OCI-LY1 (cell line): ENCODE results near the gene PTX4.
"Not testable (repeated sequence)": the region's sequence is repeated elsewhere in the genome, so short reads cannot be mapped to it uniquely, and the experiment has no call there.

Source experiments
- H2AFZ ChIP-seq: fragments of 200-600 bp; sonication (generic), shearing (Covaris generic); 2 replicates; pipeline ENCODE4 v1.6.0; 2014; ENCODE audit warnings: antibody characterized with exemption, mild to moderate bottlenecking, low read length
- H3F3A ChIP-seq: fragments of 200-600 bp; sonication (generic), shearing (Covaris generic); 2 replicates; pipeline ENCODE4 v1.6.0; 2014; ENCODE audit warnings: mild to moderate bottlenecking, antibody characterized with exemption, low read length, moderate library complexity; ENCODE audit not compliant: insufficient read depth
- H3K27ac ChIP-seq: fragments of 200-600 bp; sonication (generic); 2 replicates; pipeline ENCODE4 v1.5.1; 2014; ENCODE audit warnings: low read length, mixed run types, mild to moderate bottlenecking, low read depth; ENCODE audit not compliant: poor library complexity, severe bottlenecking
- H3K27me3 ChIP-seq: fragments of 200-600 bp; sonication (generic); 2 replicates; pipeline ENCODE4 v1.6.0; 2014; ENCODE audit warnings: antibody characterized with exemption, mild to moderate bottlenecking, low read length, moderate library complexity; ENCODE audit not compliant: insufficient read depth
- H3K36me3 ChIP-seq: fragments of 200-600 bp; sonication (generic); 2 replicates; pipeline ENCODE4 v1.6.1; 2014; ENCODE audit warnings: mild to moderate bottlenecking, antibody characterized with exemption, low read length, moderate library complexity, mixed read lengths; ENCODE audit not compliant: insufficient read depth
- H3K4me1 ChIP-seq: fragments of 200-600 bp; sonication (generic); 2 replicates; pipeline ENCODE4 v1.5.1; 2014; ENCODE audit warnings: mild to moderate bottlenecking, low read length, moderate library complexity; ENCODE audit not compliant: insufficient read depth, severe bottlenecking
- H3K4me2 ChIP-seq: fragments of 200-600 bp; sonication (generic), shearing (Covaris generic); 2 replicates; pipeline ENCODE4 v1.6.1; 2014; ENCODE audit warnings: low read length
- H3K4me3 ChIP-seq: fragments of 200-600 bp; sonication (generic); 2 replicates; pipeline ENCODE4 v1.5.1; 2014; ENCODE audit warnings: low read length, low read depth, mild to moderate bottlenecking, mixed read lengths; ENCODE audit not compliant: poor library complexity, severe bottlenecking
- H3K79me2 ChIP-seq: fragments of 200-600 bp; shearing (Covaris generic); 2 replicates; pipeline ENCODE4 v1.6.1; 2016; ENCODE audit warnings: mixed run types, low read length, mixed read lengths; ENCODE audit not compliant: insufficient read depth
- H3K9ac ChIP-seq: fragments of 200-600 bp; sonication (generic), shearing (Covaris generic); 2 replicates; pipeline ENCODE4 v1.6.1; 2014; ENCODE audit warnings: mild to moderate bottlenecking, low read length, mixed read lengths
- H3K9me2 ChIP-seq: fragments of 200-600 bp; sonication (generic), shearing (Covaris generic); 2 replicates; pipeline ENCODE4 v1.6.1; 2014; ENCODE audit warnings: low read depth, mild to moderate bottlenecking, low read length, mixed read lengths
- H3K9me3 ChIP-seq: fragments of 200-600 bp; shearing (Covaris generic); 2 replicates; pipeline ENCODE4 v1.6.1; 2014; ENCODE audit warnings: low read length, mixed read lengths
- H4K20me1 ChIP-seq: fragments of 200-600 bp; sonication (generic), shearing (Covaris generic); 2 replicates; pipeline ENCODE4 v1.6.0; 2016; ENCODE audit warnings: mild to moderate bottlenecking, low read length; ENCODE audit not compliant: insufficient read depth
- EZH2 ChIP-seq: fragments of 200-600 bp; sonication (generic), shearing (Covaris generic); IDR thresholded peaks from 2 replicates; pipeline ENCODE4 v1.8.0; 2017; ENCODE audit warnings: borderline replicate concordance, mixed run types, mild to moderate bottlenecking, antibody characterized with exemption, low read length, moderate library complexity, mixed read lengths
- TF ChIP-seq, protein P1 (sequence below): fragments of 200-600 bp; sonication (generic), shearing (Covaris generic); IDR thresholded peaks from 2 replicates; pipeline ENCODE4 v1.5.1; 2017; ENCODE audit warnings: mild to moderate bottlenecking, antibody characterized with exemption, low read length, moderate library complexity, mixed read lengths

Gene PTX4

DNA sequence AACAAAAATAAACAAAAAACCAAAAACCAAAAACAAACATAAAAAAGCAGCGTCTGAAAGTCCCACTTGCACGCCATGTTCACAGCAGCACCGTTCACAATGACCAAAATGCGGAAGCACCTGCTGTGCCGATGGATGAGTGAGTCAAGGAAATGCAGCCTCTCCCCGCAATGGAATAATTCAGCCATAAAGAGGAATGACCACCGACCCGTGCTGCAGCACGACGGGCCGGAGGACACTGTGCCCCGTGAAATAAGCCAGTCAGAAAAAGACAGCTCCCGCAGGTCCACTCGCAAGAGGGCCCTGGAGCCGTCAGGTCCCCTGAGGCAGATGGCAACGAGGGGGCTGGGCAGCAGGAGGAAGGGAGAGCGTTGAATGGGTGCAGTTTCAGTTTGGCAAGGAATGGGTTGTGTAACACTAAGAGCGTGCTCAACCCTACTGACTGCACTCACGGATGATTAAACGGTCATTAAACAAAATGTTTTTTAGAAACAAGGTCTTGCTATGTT, 19.0 kb downstream of the PTX4 start:
- H3K9me2 ChIP-seq = no peaks in the 10 kb centered on the region
- no peaks in the 10 kb centered on the region for H3F3A ChIP-seq
- H3K4me1 ChIP-seq = peaks cover 18% of the 10 kb centered on the region
- H3K27ac ChIP-seq = no peak overlapping the region
- no peak overlapping the region for H3K9ac ChIP-seq
- no peak overlapping the region for H3K4me2 ChIP-seq
- H3K9me3 ChIP-seq = no peaks in the 10 kb centered on the region
- no peaks in the 10 kb centered on the region for H4K20me1 ChIP-seq
- no peak for TF ChIP-seq EZH2
- TF ChIP-seq, protein P1, sequence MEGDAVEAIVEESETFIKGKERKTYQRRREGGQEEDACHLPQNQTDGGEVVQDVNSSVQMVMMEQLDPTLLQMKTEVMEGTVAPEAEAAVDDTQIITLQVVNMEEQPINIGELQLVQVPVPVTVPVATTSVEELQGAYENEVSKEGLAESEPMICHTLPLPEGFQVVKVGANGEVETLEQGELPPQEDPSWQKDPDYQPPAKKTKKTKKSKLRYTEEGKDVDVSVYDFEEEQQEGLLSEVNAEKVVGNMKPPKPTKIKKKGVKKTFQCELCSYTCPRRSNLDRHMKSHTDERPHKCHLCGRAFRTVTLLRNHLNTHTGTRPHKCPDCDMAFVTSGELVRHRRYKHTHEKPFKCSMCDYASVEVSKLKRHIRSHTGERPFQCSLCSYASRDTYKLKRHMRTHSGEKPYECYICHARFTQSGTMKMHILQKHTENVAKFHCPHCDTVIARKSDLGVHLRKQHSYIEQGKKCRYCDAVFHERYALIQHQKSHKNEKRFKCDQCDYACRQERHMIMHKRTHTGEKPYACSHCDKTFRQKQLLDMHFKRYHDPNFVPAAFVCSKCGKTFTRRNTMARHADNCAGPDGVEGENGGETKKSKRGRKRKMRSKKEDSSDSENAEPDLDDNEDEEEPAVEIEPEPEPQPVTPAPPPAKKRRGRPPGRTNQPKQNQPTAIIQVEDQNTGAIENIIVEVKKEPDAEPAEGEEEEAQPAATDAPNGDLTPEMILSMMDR = no peak
- H3K4me3 ChIP-seq = no peak overlapping the region
- H3K27me3 ChIP-seq = no peaks in the 10 kb centered on the region
- H2AFZ ChIP-seq = no peak overlapping the region
- H3K79me2 ChIP-seq = peaks cover 15% of the 10 kb centered on the region
- no peaks in the 10 kb centered on the region for H3K36me3 ChIP-seq

DNA sequence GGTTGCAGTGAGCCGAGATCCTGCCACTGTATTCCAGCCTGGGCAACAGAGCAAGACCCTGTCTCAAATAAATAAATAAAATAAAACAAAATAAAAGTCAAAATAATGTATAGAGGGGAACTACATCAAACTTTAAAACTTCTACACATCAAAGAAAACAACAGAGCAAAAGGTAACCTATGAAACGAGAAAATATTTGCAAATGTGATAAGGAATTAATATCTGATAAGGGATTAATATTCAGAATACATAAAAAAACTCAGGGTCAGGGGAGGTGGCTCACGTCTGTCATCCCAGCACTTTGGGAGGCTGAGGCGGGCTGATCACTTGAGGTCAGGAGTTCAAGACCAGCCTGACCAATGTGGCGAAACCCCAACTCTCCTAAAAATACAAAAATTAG, 19.6 kb downstream of the PTX4 start:
- not testable (repeated sequence) for H3F3A ChIP-seq, H3K27me3 ChIP-seq, H3K4me3 ChIP-seq, H3K9me3 ChIP-seq, H2AFZ ChIP-seq, H3K4me2 ChIP-seq, H4K20me1 ChIP-seq, H3K9me2 ChIP-seq, H3K9ac ChIP-seq, H3K27ac ChIP-seq, H3K36me3 ChIP-seq
- H3K79me2 ChIP-seq = peaks cover 13% of the 10 kb centered on the region
- H3K4me1 ChIP-seq = peaks cover 15% of the 10 kb centered on the region

- peaks cover 10% of the 10 kb centered on the region for H3K79me2 ChIP-seq
- H3K27me3 ChIP-seq = no peaks in the 10 kb centered on the region
- H3K9me2 ChIP-seq = no peaks in the 10 kb centered on the region
- no peak overlapping the region for H3K9ac ChIP-seq
- H3K9me3 ChIP-seq = no peaks in the 10 kb centered on the region
- peaks cover 8% of the 10 kb centered on the region for H3K4me1 ChIP-seq
- H4K20me1 ChIP-seq = no peaks in the 10 kb centered on the region
- H3K4me2 ChIP-seq = no peak overlapping the region
- H3K4me3 ChIP-seq = no peak overlapping the region
- no peaks in the 10 kb centered on the region for H3K36me3 ChIP-seq
- H3F3A ChIP-seq = no peaks in the 10 kb centered on the region
- H3K27ac ChIP-seq = no peak overlapping the region
- H2AFZ ChIP-seq = no peak overlapping the region
- TF ChIP-seq, protein P1 = no peak
- TF ChIP-seq EZH2 = no peak
These were observed 20.3 kb downstream of the PTX4 start for GRCh38 chr16:1468426-1468810.

- H4K20me1 ChIP-seq = no peaks in the 10 kb centered on the region
- H3K9me2 ChIP-seq = no peaks in the 10 kb centered on the region
- H3K79me2 ChIP-seq = peaks cover 10% of the 10 kb centered on the region
- no peak overlapping the region for H3K9ac ChIP-seq
- no peak overlapping the region for H2AFZ ChIP-seq
- H3K4me2 ChIP-seq = no peak overlapping the region
- no peak overlapping the region for H3K4me3 ChIP-seq
- TF ChIP-seq, protein P1 = no peak
- no peak for TF ChIP-seq EZH2
- no peaks in the 10 kb centered on the region for H3K36me3 ChIP-seq
- H3K27ac ChIP-seq = no peak overlapping the region
- H3K4me1 ChIP-seq = no peaks in the 10 kb centered on the region
- no peaks in the 10 kb centered on the region for H3K27me3 ChIP-seq
- no peaks in the 10 kb centered on the region for H3K9me3 ChIP-seq
- no peaks in the 10 kb centered on the region for H3F3A ChIP-seq
These were observed 21.7 kb downstream of the PTX4 start for GRCh38 chr16:1466968-1467521.
